Fibroblast of upper back skin (primary cell): ENCODE results near the gene CTNNB1.
A peak's percentile ranks its signal among the peaks of the same experiment; 100 is the strongest.

ENCODE experiments used
- DNase-seq: peaks from one replicate; pipeline ENCODE4 v3.0.0-alpha.2; 2013

The CTNNB1 gene

DNA sequence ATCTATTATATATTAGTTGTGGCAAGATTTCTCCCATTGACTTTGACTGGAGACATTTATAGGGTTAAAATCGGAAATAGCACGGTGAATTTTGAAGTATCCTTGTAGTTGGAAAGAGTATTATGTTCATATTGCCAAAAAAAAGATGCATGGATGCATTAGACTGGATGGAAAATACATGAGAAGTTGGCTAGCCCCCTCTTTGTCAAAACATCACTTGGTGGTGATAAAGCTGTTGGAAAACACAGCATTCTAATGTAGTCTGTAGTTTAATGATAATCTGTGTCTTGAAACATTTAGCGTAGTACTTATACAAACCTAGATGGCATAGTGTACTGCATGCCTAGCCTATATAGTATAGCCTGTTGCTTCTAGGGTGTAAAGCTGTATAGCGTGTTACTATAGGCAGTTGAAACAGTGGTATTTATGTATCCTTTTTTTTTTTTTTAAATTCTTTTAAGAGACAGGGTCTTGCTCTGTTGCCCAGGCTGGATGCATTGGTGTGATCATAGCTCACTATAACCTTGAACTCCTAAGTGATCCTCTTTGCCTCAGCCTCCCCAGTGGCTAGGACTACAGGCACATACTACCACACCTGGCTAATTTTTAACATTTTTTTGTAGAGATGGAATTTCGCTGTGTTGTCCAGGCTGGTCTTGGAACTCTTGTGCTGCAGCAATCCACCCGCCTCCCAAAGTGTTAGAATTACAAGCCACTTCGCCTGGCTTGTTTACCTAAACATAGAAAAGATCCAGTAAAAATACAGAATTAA lies 21.8 kb downstream of the CTNNB1 start:
- DNase-seq = no peak

DNA sequence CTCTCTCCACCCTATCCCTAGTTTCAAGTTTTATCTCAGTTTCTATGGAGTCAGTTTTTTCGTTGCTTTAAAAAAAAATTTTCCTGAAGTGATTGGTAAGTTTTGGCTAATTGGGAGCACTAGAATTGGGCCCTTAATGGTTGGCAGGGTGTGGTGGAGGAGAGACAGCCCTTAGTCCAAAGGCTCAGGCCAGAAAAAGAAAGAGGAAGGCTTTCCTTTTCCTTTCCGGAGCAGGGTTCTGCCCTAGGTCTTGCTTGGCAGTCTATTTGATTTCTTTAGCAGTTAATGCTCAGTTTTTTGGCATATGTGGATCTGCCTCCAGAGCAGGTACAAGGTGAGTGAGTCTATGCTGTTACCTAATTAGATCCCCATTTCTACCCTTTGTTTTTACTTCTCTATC lies 22.7 kb downstream of the CTNNB1 start:
- no peak for DNase-seq

DNA sequence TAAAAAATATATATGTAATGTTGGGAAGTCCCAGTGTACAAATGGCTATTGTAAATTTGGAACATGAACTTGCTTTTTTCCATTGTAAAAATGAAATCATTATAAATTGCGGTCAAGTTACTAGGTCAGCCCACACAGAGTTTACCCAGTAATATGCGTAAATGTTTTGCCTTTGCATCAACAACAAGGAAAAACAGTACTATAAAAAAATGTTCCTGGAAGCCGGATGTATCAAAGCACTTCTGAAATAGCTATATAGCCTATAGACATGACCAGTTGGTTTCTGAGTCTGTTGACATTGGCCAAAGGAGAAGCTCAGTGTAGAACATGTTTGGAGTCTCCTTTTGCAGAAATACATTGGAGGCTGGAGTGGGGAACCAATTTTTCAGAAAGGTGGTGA lies 23.2 kb downstream of the CTNNB1 start:
- no peak for DNase-seq

DNA sequence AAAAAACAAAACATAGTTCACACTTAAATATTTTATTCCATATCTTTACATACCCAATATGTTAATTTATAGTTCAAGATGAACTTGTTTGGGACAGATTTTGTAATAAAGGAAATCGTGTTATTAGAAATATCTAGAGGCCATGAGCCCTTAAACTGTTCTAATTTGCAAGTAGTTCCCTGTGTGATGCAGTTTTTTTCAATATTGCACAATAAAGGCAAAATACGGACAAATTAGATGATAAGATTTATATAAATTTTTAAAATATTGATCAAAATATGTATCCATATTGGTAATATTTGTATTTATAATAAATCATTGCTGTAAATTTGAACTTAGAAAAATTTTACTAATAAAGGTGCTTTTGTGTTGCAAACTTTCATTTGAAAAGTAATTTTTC lies 23.8 kb downstream of the CTNNB1 start:
- no peak for DNase-seq

DNA sequence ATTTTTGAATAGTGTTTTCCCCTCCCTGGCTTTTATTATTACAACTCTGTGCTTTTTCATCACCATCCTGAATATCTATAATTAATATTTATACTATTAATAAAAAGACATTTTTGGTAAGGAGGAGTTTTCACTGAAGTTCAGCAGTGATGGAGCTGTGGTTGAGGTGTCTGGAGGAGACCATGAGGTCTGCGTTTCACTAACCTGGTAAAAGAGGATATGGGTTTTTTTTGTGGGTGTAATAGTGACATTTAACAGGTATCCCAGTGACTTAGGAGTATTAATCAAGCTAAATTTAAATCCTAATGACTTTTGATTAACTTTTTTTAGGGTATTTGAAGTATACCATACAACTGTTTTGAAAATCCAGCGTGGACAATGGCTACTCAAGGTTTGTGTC lies 24.4 kb downstream of the CTNNB1 start:
- DNase-seq = no peak

DNA sequence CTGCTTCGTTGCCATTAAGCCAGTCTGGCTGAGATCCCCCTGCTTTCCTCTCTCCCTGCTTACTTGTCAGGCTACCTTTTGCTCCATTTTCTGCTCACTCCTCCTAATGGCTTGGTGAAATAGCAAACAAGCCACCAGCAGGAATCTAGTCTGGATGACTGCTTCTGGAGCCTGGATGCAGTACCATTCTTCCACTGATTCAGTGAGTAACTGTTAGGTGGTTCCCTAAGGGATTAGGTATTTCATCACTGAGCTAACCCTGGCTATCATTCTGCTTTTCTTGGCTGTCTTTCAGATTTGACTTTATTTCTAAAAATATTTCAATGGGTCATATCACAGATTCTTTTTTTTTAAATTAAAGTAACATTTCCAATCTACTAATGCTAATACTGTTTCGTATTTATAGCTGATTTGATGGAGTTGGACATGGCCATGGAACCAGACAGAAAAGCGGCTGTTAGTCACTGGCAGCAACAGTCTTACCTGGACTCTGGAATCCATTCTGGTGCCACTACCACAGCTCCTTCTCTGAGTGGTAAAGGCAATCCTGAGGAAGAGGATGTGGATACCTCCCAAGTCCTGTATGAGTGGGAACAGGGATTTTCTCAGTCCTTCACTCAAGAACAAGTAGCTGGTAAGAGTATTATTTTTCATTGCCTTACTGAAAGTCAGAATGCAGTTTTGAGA lies 25.0 kb downstream of the CTNNB1 start:
- DNase-seq = peak; percentile 92

DNA sequence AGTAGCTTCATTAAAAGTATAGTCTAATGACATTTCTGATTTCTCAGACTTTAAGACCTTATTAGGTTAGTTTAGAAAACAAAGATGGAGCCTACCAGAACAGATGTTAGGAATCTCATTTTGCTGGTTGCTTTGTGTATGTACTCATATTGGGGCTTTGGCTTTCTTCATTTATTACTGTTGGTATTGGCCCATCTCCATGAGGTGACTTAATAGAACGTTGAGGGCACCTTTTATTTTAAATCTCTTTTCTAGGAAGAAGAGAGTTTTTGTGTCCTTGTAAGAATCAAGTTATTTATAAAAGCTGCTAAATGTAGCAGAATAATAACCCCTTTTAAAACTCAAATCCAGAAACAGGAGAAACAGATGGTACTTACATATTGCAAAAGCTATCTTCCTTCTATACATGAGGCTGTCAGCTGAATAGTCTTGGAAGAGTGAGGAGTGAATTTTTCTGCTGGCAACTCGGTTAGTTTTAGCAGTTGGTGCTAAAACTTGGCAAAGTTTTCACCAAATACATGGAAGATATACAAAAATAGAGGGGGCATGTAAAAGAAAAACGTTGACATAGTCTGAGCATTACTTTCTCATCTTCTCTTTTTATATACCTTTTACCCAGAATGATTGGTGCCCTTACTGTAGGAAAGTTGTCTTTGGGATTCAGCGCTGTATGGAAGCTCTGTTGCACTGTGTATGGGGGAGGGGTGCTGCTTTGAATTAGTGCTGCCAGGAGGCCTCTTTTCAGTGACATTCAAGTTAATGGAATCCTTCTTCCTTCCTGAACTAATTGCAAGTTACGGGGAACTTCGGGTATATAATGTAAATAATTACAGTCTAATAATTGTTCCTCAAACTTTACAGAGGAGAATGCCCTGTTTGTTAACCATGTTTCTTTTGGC lies 35.8 kb downstream of the CTNNB1 start:
- no peak for DNase-seq

DNA sequence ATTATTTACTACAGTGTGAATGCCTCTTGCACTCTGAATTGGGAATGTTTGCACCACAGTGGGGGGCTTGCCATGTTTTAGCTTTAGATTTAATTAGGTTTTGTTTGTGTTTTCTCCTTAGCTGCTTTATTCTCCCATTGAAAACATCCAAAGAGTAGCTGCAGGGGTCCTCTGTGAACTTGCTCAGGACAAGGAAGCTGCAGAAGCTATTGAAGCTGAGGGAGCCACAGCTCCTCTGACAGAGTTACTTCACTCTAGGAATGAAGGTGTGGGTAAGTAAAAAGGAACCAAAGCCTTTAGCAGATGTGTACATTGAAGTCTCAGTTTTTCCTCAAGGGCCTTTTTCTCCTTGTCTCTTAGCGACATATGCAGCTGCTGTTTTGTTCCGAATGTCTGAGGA lies 36.9 kb downstream of the CTNNB1 start:
- DNase-seq = no peak

DNA sequence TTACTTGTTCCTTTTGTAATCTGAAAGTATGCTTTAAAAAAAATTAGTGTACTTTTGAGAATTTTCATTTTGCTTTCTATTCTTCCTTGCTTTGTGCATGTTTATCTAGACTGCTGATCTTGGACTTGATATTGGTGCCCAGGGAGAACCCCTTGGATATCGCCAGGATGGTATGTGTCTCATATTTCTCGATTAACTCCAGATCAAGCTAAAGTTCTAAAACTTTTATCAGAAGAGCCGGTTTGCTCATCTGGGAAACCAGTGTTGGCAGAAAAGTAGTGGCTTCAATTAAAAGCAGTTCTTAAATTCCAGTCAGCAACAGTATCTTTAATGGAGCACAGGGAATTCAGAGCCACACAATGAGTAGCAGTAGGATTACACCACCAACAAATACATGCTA lies 38.6 kb downstream of the CTNNB1 start:
- DNase-seq = no peak

DNA sequence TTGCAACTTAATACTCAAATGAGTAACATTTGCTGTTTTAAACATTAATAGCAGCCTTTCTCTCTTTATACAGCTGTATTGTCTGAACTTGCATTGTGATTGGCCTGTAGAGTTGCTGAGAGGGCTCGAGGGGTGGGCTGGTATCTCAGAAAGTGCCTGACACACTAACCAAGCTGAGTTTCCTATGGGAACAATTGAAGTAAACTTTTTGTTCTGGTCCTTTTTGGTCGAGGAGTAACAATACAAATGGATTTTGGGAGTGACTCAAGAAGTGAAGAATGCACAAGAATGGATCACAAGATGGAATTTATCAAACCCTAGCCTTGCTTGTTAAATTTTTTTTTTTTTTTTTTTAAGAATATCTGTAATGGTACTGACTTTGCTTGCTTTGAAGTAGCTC lies 40.3 kb downstream of the CTNNB1 start:
- DNase-seq = peak; percentile 40

DNA sequence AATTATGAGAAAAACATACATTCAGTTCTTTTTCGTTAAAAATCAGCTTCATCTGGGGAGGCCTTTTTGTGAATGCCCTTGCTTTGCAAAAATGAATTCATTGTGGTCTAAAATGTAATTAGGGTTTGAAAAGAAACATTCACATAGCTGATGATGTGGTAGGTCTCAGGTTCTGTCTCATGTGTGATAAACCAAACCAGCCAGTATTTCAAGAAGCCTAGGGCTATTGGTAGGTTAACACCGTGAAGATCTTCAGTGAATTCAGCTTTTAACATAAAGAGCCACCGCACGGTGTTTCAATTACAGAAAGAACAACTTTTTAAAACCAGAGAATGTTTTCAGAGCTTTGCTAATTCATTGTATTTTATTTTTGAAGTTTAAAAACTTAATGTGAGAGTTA lies 41.9 kb downstream of the CTNNB1 start:
- DNase-seq = no peak

DNA sequence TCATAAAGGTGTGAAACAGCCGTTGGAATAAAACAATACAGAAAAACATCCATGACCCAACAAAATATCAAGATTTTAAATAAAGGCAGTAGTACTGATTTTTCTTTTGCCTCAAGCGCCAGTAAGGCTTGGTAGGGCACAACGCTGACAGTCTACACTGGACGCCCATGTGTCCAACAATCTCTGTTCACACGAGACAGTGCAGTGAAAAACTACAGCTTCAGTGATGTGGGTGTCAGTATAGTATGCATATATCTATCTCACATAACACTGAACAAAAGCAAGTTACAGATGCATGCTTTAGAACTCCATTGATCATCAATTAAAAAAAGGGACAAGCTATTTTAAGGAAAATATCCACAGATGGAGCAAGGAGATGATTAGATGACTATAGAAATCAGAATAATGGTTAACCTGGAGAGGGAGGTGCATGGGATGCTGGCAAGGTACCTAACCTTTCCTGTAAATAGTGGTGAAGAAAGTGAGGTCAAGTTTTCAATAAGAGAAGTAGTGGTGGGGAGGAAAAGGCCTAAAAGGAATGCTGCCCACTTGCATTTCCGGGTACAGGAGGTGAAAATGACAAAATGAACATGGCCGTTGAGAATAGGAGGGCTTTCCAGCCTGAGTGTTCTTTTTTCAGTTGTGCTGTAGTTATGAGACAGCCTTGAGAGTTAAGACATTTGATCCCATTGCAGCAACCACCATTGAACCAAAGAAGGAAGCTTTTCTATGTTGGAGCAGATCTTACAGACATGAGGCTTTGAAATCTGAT lies 42.7 kb downstream of the CTNNB1 start:
- no peak for DNase-seq

DNA sequence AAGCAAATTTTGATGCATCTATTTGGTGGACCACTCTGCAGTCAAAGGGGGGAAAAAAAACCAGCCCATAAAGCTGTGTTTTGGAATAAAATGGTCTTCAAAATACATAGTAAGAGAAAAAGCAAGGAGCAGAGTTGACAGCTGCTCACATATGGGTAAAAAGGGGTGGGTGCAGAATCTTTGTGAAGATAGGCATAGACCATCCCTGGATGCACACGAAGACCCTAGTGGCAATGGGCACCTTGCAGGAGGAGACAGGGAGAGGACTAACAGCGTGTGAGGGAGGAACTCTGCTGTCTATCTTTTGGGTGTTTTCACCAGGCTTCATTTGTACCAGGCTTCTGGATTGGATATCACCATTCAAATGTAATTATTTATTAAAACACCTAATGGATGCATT lies 43.9 kb downstream of the CTNNB1 start:
- DNase-seq = no peak

DNA sequence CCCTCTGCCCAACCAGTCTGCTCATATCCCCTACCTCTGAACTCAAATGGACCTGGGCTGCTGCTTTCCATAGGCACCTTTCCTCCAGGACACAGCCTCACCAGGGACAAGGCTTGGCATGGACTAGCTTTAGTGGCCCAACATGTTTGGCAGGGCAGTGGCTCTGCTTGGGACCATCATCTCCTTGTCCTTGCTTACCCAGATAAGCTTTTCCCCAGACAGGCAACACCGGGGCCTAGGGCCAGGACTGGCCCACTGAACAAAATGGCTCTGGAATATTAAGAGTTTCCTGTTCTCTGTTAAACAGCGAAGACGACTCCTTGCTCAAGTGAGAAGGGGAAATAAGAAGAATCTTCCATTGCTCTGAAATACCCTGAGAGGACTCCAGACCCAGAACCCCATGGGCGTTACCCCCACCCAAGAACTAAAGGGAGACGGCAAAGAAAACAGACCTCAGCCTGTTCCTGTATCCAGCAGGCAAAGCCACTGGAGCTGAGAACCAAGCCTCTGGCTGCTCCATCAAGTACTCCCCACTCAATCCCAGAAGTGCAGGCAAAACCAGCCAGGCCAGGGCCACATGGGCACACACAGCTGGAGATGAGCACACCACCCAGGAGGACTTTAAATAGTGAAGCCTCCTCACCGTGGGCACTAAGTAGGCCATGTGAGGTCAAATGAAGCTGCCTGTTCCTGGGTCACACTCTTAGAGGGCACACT lies 45.5 kb downstream of the CTNNB1 start:
- no peak for DNase-seq

DNA sequence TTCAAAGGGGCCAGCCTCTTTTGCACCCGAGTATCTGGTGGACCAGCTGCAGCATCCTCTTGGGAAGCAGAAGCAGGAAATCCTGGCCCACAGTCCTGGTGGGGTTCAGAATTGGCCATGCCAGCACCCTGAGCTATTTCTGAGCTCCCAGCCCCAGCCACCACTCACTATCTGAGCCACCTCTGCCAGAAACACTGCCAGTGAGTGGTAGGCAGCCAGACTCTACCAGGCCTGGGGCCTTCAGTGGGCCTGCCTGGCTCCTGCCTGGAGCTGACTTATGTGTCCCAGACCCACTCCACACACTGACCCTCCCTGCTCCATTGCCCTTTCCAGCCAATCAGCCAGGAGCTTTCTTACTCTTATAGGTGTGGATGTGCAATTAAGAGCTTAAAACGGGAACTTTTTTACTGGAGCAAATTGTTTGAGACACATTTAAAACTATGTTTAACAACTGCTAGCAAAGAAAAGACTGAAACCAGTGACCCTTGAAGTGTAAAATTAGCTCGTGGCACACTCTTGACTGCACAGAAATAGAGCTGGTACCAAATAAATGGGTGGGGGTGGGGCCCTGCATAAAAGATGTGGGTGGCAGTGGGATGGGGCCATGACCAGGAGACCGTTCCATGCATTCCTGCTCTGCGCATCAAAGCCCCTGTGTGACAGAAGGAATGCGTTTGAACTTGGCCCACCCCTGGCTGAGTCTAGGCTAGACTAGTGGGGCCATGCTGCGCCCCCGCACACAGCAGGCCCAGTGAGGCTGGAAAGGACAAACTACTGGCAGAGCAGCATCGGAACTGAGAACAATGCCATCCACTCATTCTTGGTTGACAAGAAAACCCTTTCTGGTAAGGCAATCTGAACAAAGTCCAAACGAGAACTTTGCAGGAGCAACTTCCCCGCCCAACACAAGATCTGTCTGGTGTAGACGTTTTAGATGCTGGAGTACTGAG lies 48.0 kb downstream of the CTNNB1 start:
- peak; percentile 44 for DNase-seq

DNA sequence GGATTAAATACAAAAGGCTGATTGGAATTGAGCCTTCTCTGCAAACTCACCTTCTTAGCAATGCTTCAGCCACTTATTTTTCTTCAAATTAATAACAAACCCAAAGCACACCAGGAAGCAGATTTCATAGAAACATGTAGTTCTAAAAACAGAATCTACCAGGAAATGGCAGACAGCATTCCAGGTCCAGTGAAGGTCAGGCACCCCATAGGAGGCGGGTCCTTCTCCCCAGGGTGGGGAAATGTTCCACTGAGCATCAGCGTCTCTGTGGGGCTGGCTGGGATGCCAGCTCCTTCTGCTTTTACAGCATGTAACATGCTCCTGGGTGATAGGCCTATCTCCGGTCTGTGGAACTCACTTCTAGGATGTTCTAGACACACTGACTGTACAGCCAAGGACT lies 49.2 kb downstream of the CTNNB1 start:
- no peak for DNase-seq

DNA sequence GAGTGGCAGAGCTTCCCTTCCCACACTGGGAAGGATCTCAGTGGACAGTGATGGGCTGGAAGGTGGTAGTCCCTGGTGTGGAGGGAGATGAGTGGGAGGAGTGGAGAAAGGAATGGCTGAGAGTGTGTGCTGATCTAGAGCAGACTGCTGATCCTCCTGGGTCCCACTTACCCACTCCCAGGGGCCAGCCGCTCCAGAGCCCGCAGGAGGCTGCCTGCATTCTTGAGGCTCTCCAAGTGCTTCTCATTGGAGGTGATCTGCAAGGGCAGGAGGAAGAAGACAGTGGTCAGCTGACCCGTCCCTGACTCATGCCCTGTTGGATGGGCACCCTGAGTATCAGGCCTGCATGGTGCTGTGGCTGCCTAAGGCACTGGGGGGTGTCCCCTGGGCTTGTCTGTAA lies 50.0 kb downstream of the CTNNB1 start:
- DNase-seq = no peak

DNA sequence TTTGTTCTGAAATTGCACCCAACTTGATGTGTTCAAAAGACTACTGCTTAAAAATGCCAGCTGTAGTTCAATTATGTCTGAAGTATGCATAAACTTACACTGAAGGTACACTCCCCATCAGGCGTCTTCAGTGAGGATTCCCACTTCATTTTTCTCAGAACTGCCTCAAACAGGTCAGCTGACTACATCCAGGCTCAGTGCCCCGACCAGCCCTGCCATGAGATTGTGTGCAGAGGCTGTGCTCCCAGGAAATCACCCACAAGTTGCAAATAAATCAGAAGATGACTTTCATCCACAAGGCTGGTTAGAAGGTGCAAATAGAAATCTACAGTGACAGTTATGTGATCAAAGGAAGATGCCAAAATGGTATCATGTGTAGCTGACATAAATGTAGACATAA lies 51.5 kb downstream of the CTNNB1 start:
- no peak for DNase-seq

DNA sequence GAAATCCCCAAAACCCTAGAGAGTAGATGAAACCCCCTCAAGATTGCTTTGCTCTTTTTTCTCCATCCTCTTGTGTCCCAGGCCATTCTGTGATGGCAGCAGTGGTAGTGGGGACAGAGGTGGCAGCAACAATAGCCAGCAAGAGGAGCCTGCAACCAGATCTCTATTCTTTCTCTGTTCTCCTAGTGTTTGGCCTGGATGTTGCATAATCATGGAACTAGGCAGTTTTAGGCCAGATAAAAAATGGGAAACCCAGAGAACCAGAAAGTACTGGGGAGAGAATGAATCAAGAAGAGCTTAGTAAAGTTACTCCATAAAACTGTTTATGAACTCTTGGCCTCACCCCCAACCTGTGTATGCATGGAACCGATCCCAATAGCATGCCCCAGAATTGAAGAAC lies 52.3 kb downstream of the CTNNB1 start:
- DNase-seq = no peak

DNA sequence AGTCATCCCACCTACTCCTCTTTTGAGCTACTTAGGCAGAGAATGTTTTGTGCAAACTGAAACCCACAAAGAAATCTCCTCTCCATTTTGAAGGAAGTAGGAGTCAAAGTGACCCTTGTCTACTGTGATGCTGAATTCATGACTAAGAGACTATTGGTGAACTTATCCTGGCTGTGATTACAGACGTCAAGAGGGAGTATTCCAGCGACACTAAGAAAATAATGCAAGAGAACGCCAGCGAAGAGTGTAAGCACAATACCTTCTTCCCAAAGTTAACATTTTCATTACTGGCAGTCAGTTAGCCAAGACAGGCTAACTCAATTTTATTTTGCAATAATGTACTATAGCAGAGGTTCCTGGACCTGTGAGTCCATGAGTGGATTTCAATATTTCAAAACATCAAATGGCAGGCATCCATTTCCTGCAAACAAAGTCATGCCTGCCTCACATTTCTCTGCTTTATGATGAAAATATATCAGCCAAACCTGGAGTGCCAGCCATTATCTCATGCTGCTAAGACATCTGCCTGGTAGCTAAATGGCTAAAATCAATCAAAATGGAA lies 59.0 kb downstream of the CTNNB1 start:
- no peak for DNase-seq
